HG03039 (cell line): Measurements from ENCODE around the gene COA5.
"Not testable (repeated sequence)": the region's sequence is repeated elsewhere in the genome, so short reads cannot be mapped to it uniquely, and the experiment has no call there.

ENCODE experiments used
- ATAC-seq: cut with Tn5 transposase; IDR thresholded peaks from one replicate; pipeline ENCODE4 v1.9.1; 2021; ENCODE audit warnings: mild to moderate bottlenecking, moderate library complexity; ENCODE audit not compliant: unreplicated experiment

Gene COA5

GRCh38 chr2:98607104-98607503 lies 1.2 kb downstream of the COA5 start:
- ATAC-seq = no peak

- no peak for ATAC-seq
Measured at GRCh38 chr2:98606431-98606830, 1.9 kb downstream of the COA5 start.

GRCh38 chr2:98605076-98605475 lies 3.2 kb downstream of the COA5 start:
- ATAC-seq = no peak

GRCh38 chr2:98604547-98604946 lies 3.8 kb downstream of the COA5 start:
- ATAC-seq = no peak

- ATAC-seq = peak; percentile 68
Measured at GRCh38 chr2:98601532-98602132, 6.7 kb downstream of the COA5 start.

- ATAC-seq = no peak
Measured at GRCh38 chr2:98598781-98599428, 9.4 kb downstream of the COA5 start.

- not testable (repeated sequence) for ATAC-seq
Measured at GRCh38 chr2:98594665-98595064, 13.6 kb downstream of the COA5 start.

- no peak for ATAC-seq
Measured at GRCh38 chr2:98592565-98592964, 15.7 kb downstream of the COA5 start.

GRCh38 chr2:98589489-98589888 lies 18.8 kb downstream of the COA5 start:
- no peak for ATAC-seq

- no peak for ATAC-seq
Measured at GRCh38 chr2:98588880-98589431, 19.4 kb downstream of the COA5 start.

- ATAC-seq = no peak
Measured at GRCh38 chr2:98586551-98587140, 21.7 kb downstream of the COA5 start.

- no peak for ATAC-seq
Measured at GRCh38 chr2:98585386-98585785, 22.9 kb downstream of the COA5 start.

GRCh38 chr2:98583816-98584618 lies 24.3 kb downstream of the COA5 start:
- no peak for ATAC-seq

GRCh38 chr2:98583276-98583675 lies 25.0 kb downstream of the COA5 start:
- no peak for ATAC-seq

- no peak for ATAC-seq
Measured at GRCh38 chr2:98582523-98582922, 25.8 kb downstream of the COA5 start.

- no peak for ATAC-seq
Measured at GRCh38 chr2:98580656-98581284, 27.5 kb downstream of the COA5 start.

GRCh38 chr2:98579926-98580325 lies 28.4 kb downstream of the COA5 start:
- no peak for ATAC-seq

GRCh38 chr2:98578231-98578630 lies 30.1 kb downstream of the COA5 start:
- no peak for ATAC-seq

- ATAC-seq = no peak
Measured at GRCh38 chr2:98577313-98577712, 31.0 kb downstream of the COA5 start.

GRCh38 chr2:98576666-98577312 lies 31.5 kb downstream of the COA5 start:
- ATAC-seq = no peak
